Measurements from ENCODE around the gene HSPA14. TPM values are rescaled to one million over a fixed set of nuclear protein-coding genes. Genes with fewer than 3 reads are reported as not detected.

HSPA14 gene
- total RNA-seq, 1 experiment from 2014 or later, result 19.9 TPM

DNA sequence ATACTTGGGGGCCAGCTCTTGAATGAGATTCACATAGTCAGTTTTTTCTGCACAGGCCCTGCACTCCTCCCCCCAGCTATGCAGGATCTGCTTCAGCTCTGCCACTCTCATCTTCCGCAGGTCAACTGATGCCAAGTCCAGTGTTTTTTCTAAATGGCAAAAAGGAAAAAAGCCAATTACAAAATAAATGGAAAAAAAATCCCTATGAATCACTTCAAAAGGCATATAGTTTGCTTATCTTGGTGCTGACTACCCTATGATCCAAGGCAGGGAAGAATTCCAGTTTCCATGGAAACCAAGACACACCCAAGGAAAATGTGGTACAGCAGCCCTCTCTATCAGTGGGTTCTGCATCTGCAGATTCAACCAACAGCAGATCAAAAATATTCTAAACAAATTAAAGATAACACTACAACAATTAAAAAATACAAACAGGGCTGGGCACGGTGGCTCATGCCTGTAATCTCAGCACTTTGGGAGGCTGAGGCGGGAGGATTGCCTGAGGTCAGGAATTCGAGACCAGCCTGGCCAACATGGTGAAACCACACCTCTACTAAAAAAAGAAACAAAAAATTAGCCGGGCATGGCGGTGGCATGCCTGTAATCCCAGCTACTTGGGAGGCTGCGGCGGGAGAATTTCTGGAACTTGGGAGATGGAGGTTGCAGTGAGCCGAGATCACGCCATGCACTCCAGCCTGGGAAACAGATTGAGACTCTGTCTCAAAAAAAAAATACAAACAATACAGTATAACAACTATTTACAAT, 17.9 kb upstream of the HSPA14 start:
- ChIA-PET POLR2A (no interaction called here), CTCF (no interaction called here), RAD21 (ENCODE audit: low non-redundant PET in 1 of 2, low total read pairs in 2 of 2, uncharacterized antibody in 2 of 2, unreplicated experiment in 2 of 2) (no interaction called here)
- no peaks in the 10 kb centered on the region for H3K36me3 ChIP-seq (ENCODE audit: control insufficient read depth in 1 of 2, insufficient read depth in 2 of 2, low read length in 2 of 2)
- no peak overlapping the region; the same call in 1 of the 2 replicates for H3K4me2 ChIP-seq (ENCODE audit: low read length)
- H4K20me1 ChIP-seq (ENCODE audit: insufficient read depth), result no peaks in the 10 kb centered on the region
- intact Hi-C loops (cut with micrococcal nuclease), result loop anchor here (10.0 kb wide), 1 partner anchor 425 kb away; no protein-coding TSS in a partner anchor
- no peak overlapping the region for H2AFZ ChIP-seq (ENCODE audit: low read depth, low read length, poor library complexity, severe bottlenecking)
- BruUV-seq (replicated peaks), result no TSS peak
- no peaks in the 10 kb centered on the region for H3K9me2 ChIP-seq (ENCODE audit: insufficient read depth)
- H3K4me1 ChIP-seq (ENCODE audit: control insufficient read depth in 1 of 2, insufficient read depth in 2 of 2, low read length in 2 of 2), result peaks cover 0 to 10% of the 10 kb centered on the region in 2 experiments; a peak in 1 of 4 replicates
- no peak overlapping the region for H3K9ac ChIP-seq (ENCODE audit: low read length)
- no peaks in the 10 kb centered on the region for H3K27me3 ChIP-seq (ENCODE audit: insufficient read depth, low read length)
- no peak overlapping the region for H3K27ac ChIP-seq (ENCODE audit: low read depth, low read length)
- no peak overlapping the region for H3K4me3 ChIP-seq (replicated peaks in 1 of 2; ENCODE audit: low read depth in 1 of 2, low read length in 2 of 2)
- no peaks in the 10 kb centered on the region for H3K79me2 ChIP-seq (ENCODE audit: insufficient read depth, low read length)
- no peak for DNase-seq (ENCODE audit: low read depth, low spot score)
- no peak for TF ChIP-seq ELF1 (IDR thresholded peaks at IDR 0.05; ENCODE audit: borderline replicate concordance, low read depth)
- H3K9me3 ChIP-seq (ENCODE audit: control insufficient read depth in 1 of 2, insufficient read depth in 1 of 2, low read depth in 1 of 2, low read length in 2 of 2), result no peaks in the 10 kb centered on the region
- no peak for ATAC-seq

DNA sequence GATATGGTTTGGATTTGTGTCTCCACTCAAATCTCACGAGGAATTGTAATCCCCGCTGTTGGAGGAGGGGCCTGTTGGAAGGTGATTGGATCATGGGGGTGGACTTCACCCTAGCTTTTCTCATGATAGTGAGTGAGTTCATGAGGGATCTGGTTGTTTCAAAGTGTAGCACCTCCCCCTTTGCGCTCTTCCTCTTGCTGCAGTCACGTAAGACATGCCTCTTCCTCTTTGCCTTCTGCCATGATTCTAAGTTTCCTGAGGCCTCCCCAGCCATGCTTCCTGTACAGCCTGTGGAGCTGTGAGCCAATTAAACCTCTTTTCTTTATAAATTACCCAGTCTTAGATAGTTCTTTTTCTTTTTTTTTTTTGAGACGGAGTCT, 17.3 kb upstream of the HSPA14 start:
- Histone ChIP-seq H4K20me1 (ENCODE audit: insufficient read depth) (no peaks in the 10 kb centered on the region), H3K9ac (ENCODE audit: low read length) (no peak overlapping the region), H3K27me3 (ENCODE audit: insufficient read depth, low read length) (peaks cover 3% of the 10 kb centered on the region; the same call in 1 of the 2 replicates), H3K79me2 (ENCODE audit: insufficient read depth, low read length) (no peaks in the 10 kb centered on the region), H3K4me3 (replicated peaks in 1 of 2; ENCODE audit: low read depth in 1 of 2, low read length in 2 of 2) (no peak overlapping the region), H3K9me2 (ENCODE audit: insufficient read depth) (no peaks in the 10 kb centered on the region), H3K27ac (ENCODE audit: low read depth, low read length) (no peak overlapping the region), H3K4me1 (ENCODE audit: control insufficient read depth in 1 of 2, insufficient read depth in 2 of 2, low read length in 2 of 2) (peaks cover 0 to 10% of the 10 kb centered on the region in 2 experiments; a peak in 1 of 4 replicates), H3K9me3 (ENCODE audit: control insufficient read depth in 1 of 2, insufficient read depth in 1 of 2, low read depth in 1 of 2, low read length in 2 of 2) (no peaks in the 10 kb centered on the region), H3K36me3 (ENCODE audit: control insufficient read depth in 1 of 2, insufficient read depth in 2 of 2, low read length in 2 of 2) (no peaks in the 10 kb centered on the region), H2AFZ (ENCODE audit: low read depth, low read length, poor library complexity, severe bottlenecking) (no peak overlapping the region), H3K4me2 (ENCODE audit: low read length) (no peak overlapping the region)
- intact Hi-C loops (cut with micrococcal nuclease), result loop anchor here (10.0 kb wide), 1 partner anchor 426 kb away; no protein-coding TSS in a partner anchor
- POLR2A ChIA-PET, result no interaction called here
- RAD21 ChIA-PET (ENCODE audit: low non-redundant PET in 1 of 2, low total read pairs in 2 of 2, uncharacterized antibody in 2 of 2, unreplicated experiment in 2 of 2), result no interaction called here
- ATAC-seq, result no peak
- no peak for DNase-seq (ENCODE audit: low read depth, low spot score)
- no TSS peak for BruUV-seq (replicated peaks)
- CTCF ChIA-PET, result no interaction called here
- TF ChIP-seq CBX3 (IDR thresholded peaks at IDR 0.05; ENCODE audit: low read depth) (no peak), FOSL1 (IDR thresholded peaks at IDR 0.05; ENCODE audit: low read depth) (no peak), SP1 (IDR thresholded peaks at IDR 0.05; ENCODE audit: low read depth) (no peak), CEBPB (IDR thresholded peaks at IDR 0.05; ENCODE audit: low read depth) (no peak), RAD21 (IDR thresholded peaks at IDR 0.05; ENCODE audit: low read depth) (no peak), SIN3A (IDR thresholded peaks at IDR 0.05; ENCODE audit: low read depth) (no peak), POLR2AphosphoS5 (IDR thresholded peaks at IDR 0.05; ENCODE audit: low read depth, low read length) (no peak), YY1 (IDR thresholded peaks at IDR 0.05; ENCODE audit: extremely low read depth, insufficient replicate concordance, low read depth, low read length) (no peak), CTCF (IDR thresholded peaks at IDR 0.05 in 2 of 3, conservative IDR thresholded peaks at IDR 0.05 in 1 of 3; ENCODE audit: borderline replicate concordance in 1 of 3, insufficient read depth in 1 of 3, low read depth in 2 of 3, low read length in 2 of 3) (no peak), ZNF274 (IDR thresholded peaks at IDR 0.05; ENCODE audit: low read depth, low read length) (no peak), ELF1 (IDR thresholded peaks at IDR 0.05; ENCODE audit: borderline replicate concordance, low read depth) (no peak), ATF3 (IDR thresholded peaks at IDR 0.05) (no peak)
- TF ChIP-seq, protein P1, sequence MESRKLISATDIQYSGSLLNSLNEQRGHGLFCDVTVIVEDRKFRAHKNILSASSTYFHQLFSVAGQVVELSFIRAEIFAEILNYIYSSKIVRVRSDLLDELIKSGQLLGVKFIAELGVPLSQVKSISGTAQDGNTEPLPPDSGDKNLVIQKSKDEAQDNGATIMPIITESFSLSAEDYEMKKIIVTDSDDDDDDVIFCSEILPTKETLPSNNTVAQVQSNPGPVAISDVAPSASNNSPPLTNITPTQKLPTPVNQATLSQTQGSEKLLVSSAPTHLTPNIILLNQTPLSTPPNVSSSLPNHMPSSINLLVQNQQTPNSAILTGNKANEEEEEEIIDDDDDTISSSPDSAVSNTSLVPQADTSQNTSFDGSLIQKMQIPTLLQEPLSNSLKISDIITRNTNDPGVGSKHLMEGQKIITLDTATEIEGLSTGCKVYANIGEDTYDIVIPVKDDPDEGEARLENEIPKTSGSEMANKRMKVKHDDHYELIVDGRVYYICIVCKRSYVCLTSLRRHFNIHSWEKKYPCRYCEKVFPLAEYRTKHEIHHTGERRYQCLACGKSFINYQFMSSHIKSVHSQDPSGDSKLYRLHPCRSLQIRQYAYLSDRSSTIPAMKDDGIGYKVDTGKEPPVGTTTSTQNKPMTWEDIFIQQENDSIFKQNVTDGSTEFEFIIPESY (IDR thresholded peaks at IDR 0.05; ENCODE audit: extremely low read depth, insufficient replicate concordance, low read length), result no peak

Data from HCT116 (cell line).